CD1c-positive myeloid dendritic cell (primary cell): ENCODE data around the gene HDAC11.
"Not testable (repeated sequence)": the region's sequence is repeated elsewhere in the genome, so short reads cannot be mapped to it uniquely, and the experiment has no call there.

ENCODE experiments used
- DNase-seq: peaks from one replicate; pipeline ENCODE4 v3.0.0-alpha.2; 2016; ENCODE audit errors: extremely low spot score

Gene HDAC11

GRCh38 chr3:13506680-13507079, 26.6 kb downstream of the HDAC11 start:
- no peak for DNase-seq

DNA sequence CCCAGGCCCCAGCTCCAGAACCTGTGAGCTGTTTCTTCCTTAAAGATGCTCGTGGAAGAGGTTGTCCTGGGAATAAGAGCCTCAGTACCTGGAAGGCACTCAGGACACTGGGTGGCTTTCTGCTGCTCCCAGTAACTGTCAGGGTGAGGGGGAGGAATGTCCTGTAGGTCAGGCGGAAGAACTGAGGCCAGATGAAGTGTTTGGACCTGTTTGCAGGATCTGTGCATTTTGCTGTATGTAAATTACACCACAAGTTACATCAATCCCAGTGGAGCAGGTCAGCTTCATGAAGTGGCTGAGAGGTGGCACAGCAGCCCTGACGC, 27.1 kb downstream of the HDAC11 start:
- DNase-seq: no peak

GRCh38 chr3:13507570-13508339, 27.6 kb downstream of the HDAC11 start:
- no peak for DNase-seq

DNA sequence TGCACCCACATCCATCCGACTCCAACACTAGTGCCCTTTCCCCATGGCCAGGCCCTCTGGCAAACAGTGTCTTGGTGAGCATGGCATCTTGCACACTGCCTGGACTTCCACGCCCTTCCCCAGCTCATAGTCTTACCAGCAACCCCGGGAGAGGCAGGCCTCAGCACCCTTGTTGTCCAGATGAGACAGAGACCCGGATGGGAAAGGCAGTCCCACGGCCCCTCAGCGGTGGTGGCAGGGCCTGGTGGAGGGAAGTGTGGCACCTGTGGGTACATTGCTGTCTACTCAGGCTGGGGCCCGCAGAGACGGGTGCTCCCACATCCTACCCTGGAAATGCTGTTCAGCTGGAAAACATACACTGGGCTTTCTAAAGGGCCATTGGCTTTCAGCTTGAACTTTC, 28.4 kb downstream of the HDAC11 start:
- no peak for DNase-seq

- DNase-seq: no peak
These were observed 29.1 kb downstream of the HDAC11 start for GRCh38 chr3:13509059-13509815.

DNA sequence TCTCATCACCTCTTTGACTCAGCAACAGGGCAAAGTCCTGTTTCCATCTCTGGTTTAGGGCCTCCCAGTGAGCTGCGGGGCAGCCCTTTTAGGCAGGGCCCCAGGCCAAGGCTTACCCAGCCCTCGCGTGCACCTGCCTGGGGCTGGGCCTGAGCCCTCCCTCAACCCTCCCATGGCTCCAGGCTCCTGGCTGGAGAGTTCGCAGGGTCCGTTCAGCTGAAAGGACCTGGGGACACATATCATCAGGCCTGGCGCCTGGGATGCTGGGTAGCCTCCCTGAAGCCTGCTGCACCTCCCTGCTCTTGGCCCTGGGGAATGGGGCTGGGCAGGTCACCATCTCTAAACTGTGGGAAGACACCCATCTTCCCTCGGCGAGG, 29.7 kb downstream of the HDAC11 start:
- DNase-seq: no peak

GRCh38 chr3:13512451-13512850, 32.3 kb downstream of the HDAC11 start:
- no peak for DNase-seq

GRCh38 chr3:13513051-13513912, 33.2 kb downstream of the HDAC11 start:
- no peak for DNase-seq

DNA sequence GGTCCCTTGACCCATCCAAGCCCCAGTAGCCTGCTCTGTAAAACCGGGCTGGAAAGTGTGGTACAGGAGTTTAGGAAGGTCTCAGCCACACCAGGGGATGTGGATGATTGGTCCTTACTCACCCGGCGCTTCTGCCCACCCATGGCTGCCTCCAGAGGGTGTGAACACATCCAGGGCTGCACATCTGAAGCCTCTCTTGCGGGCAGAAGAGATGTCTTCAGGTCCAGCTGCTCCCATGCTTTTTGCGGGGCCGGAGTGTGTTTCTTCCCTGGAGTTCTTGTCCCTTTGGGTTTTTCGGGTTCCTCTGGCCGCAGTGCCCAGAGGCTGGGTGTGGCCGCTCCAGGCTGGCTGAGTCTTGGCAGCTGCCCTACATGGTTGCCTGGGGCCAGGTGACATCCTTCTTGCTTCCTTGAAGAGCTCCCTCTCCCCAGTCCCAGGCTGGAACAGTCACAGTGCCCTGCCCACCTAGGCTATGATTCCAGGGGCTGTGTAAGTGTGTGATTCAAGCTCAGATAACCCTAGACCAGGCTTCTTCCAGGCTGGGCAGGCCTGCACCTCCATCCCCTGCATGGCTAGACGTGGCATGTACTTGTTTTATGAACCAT, 33.9 kb downstream of the HDAC11 start:
- no peak for DNase-seq

DNA sequence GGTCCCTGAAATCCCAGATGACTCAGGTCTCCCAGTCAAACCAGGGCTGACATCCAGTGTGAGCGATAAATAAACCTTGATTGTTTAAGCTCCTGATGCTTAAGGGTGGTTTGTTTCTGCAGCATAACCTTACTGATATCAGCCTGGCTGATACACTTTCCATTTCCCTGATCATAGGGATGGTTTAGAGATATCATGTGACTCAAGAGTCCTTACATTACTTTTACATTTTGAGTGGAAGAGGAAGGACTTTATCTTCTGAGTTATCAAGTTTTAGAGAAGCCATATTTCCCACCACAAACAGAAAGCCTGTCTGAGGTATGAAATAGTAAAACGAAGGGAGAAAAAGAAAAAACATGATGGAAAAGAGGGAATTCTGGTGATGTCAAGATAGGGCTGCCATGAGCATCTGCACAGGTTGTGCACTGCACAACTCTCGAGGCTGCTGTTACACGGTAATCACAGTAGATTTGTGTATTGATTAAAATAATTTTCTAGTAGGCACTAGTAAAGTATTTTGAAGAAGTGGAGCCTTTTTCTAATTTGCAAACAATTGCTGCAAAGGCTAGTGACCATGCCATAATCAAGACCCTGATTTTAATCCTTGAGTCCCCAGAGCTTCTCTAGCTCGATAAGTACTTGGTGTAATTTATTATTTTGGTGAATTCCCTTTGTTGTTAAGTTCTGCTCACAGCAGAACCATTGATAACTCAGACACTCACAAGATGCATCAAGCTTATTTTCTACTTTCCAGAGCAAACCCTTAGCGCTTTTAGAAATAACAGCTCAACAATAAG, 34.7 kb downstream of the HDAC11 start:
- DNase-seq: no peak

DNA sequence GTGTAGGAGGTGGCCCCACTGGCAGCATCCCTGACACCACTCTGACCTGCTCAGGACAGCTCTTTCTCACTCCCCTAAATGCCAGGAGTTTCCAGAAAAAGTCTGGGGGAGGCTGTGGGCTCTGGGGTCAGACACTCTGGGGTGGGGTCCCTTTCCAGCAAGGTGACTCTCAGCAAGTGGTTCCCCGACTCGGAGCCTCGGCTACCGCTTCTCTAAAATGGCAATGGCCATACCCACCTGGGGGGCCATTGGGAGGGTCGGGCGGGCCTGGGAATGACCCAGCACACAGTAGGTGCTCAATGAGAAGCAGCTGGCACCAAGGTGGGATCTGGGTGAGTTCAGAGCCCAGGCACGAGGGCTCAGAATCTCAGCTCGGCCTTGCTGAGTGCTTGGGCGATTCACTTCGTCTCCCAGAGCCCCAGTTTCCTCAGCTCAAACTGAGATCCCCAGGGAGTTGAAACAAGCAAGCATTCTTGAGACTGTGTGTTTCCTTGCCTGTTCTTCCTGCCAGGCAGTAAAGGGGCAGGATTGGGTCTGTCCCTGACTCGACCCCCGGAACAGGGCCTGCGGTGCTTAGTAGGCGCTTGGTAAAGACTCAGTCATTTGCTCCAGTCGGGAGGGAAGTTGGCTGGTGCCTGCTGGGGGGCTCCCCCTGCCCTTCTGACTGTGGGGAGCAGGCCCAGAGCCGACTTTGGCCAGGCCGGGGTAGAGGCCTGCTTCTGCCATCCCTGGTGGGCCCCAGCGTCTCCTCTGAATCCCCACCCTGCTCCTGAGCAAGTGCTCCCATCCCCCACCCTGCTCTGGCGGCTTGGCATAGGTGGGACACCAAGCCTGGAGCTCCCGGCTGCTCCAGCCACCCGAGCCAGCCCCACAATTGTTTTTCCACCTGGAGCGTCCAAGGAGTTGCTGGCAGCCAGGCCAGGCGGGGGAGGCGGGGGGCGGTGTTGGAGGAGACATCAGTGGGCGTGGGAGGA, 36.0 kb downstream of the HDAC11 start:
- no peak for DNase-seq

GRCh38 chr3:13516760-13517135, 36.6 kb downstream of the HDAC11 start:
- DNase-seq: no peak

DNA sequence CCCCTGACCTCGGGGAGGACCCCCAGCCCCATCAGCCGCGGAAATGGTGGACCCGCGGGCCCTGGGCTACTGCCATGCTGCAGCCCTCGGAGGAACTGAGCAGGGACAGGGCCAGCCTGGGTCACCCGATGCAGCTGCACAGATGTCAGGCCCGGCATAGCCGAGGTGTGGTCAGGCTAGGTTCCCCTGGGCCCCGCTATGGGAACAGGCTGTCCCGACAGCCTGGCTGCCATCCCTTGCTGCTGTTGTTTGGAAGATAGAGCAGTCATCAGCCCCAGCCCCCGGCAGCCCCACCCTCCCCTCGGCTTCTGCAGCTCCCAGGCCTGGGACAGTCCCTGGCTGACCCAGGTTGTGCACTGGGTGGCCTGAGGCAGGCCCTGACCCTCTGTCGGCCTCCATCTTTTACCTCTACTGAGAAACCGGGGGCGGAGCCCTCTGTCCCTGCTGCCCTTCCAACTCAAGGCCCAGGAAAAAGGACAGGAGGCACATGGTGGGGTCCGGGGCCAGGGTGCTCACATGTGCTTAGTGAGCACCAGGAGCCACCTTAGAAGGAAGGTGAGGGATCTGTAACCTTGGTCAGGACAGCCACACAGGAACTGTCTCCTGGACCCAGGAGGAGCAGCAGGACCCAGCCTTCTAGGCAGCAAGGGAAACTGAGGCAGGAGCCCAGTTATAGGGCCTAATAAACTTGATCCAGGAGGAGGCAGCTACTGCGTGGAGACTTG, 37.3 kb downstream of the HDAC11 start:
- no peak for DNase-seq

- no peak for DNase-seq
These were observed 38.4 kb downstream of the HDAC11 start for GRCh38 chr3:13518516-13518953.

DNA sequence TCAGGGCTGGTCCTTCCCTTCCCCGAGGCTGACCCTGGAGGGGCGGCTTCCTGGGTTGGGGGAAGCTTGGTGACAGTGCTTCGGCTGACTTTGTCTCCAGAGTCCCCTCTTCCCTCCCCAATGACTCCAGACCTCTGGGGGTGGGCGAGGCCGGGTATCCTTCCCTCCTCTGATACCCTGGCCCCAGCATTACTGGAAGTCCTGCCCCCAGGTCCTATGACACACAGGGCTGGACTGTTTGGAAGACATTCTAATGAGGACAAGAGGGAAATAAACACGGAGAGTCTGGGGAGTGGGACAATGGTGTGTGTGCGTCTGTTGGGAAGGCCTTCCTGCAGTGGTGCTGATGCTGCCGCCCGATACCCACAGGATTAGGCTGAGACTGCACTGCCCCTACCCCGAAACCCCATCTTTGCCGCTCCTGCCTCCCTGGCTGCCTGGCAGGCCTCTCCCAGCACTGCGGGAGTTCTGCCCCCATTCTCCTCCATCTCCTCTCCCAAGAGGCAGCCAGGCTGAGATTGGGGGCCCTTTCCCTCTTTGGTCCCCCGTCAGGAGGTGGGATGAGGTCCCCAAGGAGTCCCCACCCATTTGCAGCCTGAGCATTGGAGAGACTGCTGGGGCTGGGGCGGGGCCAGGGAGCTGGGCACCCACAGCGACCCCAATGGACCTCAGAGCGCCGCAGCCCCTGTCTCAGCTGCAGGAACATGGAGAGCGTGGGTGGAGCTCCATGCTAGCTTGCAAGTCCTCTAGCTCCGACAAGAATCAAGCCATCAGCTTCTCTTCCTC, 39.1 kb downstream of the HDAC11 start:
- DNase-seq: no peak

- no peak for DNase-seq
These were observed 40.3 kb downstream of the HDAC11 start for GRCh38 chr3:13520326-13520880.

DNA sequence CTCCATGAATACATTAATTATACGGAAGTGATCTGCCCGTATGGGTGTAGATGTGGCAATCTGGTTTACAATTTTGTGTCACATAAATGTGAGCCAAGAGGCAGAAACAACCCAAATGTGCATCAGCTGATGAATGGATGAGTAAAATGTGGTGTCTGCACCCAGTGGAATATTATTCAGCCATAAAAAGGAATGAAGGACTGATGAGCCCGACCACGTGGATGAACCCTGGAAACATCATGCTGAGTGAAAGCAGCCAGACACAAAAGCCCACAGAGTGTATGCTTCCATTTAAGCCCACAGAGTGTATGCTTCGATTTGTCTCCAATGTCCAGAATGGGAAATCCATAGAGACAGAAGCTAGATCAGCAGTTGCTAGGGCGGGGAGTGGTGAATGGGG, 41.2 kb downstream of the HDAC11 start:
- no peak for DNase-seq

DNA sequence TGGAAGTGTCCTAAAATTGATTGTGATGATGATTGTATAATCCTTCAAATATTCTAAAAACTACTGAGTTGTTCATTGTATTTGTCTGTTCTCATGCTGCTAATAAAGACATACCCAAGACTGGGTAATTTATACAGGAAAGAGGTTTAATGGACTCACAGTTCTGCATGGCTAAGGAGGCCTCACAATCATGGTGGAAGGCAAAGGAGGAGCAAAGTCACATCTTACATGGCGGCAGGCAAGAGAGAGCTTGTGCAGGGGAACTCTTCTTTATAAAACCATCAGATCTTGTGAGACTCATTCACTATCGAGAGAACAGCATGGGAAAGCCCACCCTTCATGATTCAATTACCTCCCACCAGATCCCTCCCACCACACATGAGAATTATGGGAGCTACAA, 41.6 kb downstream of the HDAC11 start:
- not testable (repeated sequence) for DNase-seq
